Kidney (tissue), 14 donors: ENCODE results near the gene GPRC5C. TPM values are rescaled to one million over a fixed set of nuclear protein-coding genes. Genes with fewer than 3 reads are reported as not detected.

ENCODE experiments used
- DNase-seq, 5 donors: peaks; one replicate each; pipeline ENCODE4 v3.0.0-alpha.2; 2013 to 2020
- FAIRE-seq: peaks from 2 replicates; lab custom pipeline; 2012; peaks lifted over from hg19 to GRCh38; lab: Jason Lieb, UNC
- H3K27ac ChIP-seq, 2 donors: one replicate each; pipeline ENCODE4 v1.7.0; 2013; ENCODE audit warnings: low read depth in 2 of 2, low read length in 2 of 2, inconsistent platforms in 1 of 2
- H3K27me3 ChIP-seq: one replicate; pipeline ENCODE4 v1.7.1; 2013; ENCODE audit warnings: low read length, inconsistent platforms; ENCODE audit not compliant: control insufficient read depth, insufficient read depth
- H3K36me3 ChIP-seq, 3 donors: one replicate each; pipeline versions ENCODE4 v1.7.0 to v1.7.1; 2013; ENCODE audit warnings: low read length in 3 of 3, control low read depth in 1 of 3, inconsistent platforms in 1 of 3; ENCODE audit not compliant: insufficient read depth in 3 of 3, control insufficient read depth in 2 of 3
- H3K4me1 ChIP-seq, 3 donors: one replicate each; pipeline versions ENCODE4 v1.7.0 to v1.7.1; 2013; ENCODE audit warnings: low read length in 3 of 3, inconsistent platforms in 1 of 3, low read depth in 1 of 3; ENCODE audit not compliant: control insufficient read depth in 2 of 3, insufficient read depth in 2 of 3
- H3K4me3 ChIP-seq, 3 donors: one replicate each; pipeline versions ENCODE4 v1.7.0 to v1.8.1; 2013; ENCODE audit warnings: low read length in 3 of 3, control low read depth in 1 of 3, inconsistent platforms in 1 of 3
- H3K9ac ChIP-seq, 3 donors: one replicate each; pipeline versions ENCODE4 v1.7.0 to v1.7.1; 2013; ENCODE audit warnings: low read length in 3 of 3, control low read depth in 1 of 3, inconsistent platforms in 1 of 3
- H3K9me3 ChIP-seq, 3 donors: one replicate each; pipeline versions ENCODE4 v1.7.0 to v1.7.1; 2013; ENCODE audit warnings: low read length in 3 of 3, control low read depth in 1 of 3, inconsistent platforms in 1 of 3; ENCODE audit not compliant: control insufficient read depth in 2 of 3, insufficient read depth in 1 of 3
- CTCF ChIP-seq: IDR thresholded peaks from 3 replicates; pipeline ENCODE4 v1.5.1; 2012; ENCODE audit warnings: mild to moderate bottlenecking, moderate library complexity, borderline replicate concordance; ENCODE audit not compliant: insufficient read depth; ENCODE audit errors: extremely low read depth
- intact Hi-C: fragments of 100-400 bp; cut with DNase I; formaldehyde crosslinking; loops from one replicate; pipeline ENCODE4 v1.11.1; 2022
- polyA plus RNA-seq: library from polyadenylated mRNA; stranded (reverse); fragments of 350-450 nt; fragmentation: Illumina TruSeq; extraction: RNeasy Lipid Tissue Mini Kit (QIAGEN cat#74804); gene quantifications from one replicate; pipeline ENCODE4 v1.2.3, GENCODE V29; 2014; ENCODE audit warnings: low read depth, low replicate concordance; ENCODE audit not compliant: insufficient read depth
- total RNA-seq: library from RNA; stranded (reverse); fragmentation: NEBNext Ultra II Directional; extraction: Animal tissue kit (Norgen Biotek cat#: 25700); gene quantifications from one replicate; pipeline ENCODE4 v1.2.1, GENCODE V29; 2021
- donor health status: control.
- donor health status: control.
- donor health status: control.
- donor health status: control.
- donor health status: control.
- donor health status: DM: yes; HTN: yes; CAD: no.
- donor health status: Normal renal cell carcinoma (clear cell type).

GPRC5C gene
- total and polyA plus RNA-seq, 2 donors from 2014 or later: 242 to 358 TPM

- peaks cover 0 to 9% (median 5%) of the 10 kb centered on the region in 3 donors for H3K4me1 ChIP-seq
- H3K9ac ChIP-seq: no peak overlapping the region
- no peak overlapping the region for H3K27ac ChIP-seq
- H3K36me3 ChIP-seq: no peaks in the 10 kb centered on the region
- intact Hi-C loops: no loop called here
- DNase-seq: no peak
- no peak for FAIRE-seq
- no peaks in the 10 kb centered on the region for H3K27me3 ChIP-seq
- H3K9me3 ChIP-seq: no peaks in the 10 kb centered on the region
- H3K4me3 ChIP-seq: no peak overlapping the region
- no peak for TF ChIP-seq CTCF
These were observed 46.7 kb upstream of the GPRC5C start for GRCh38 chr17:74385201-74385600.

- intact Hi-C loops: no loop called here
- Histone ChIP-seq H3K9ac (no peak overlapping the region), H3K4me1 (peaks cover 0 to 5% (median 5%) of the 10 kb centered on the region in 3 donors), H3K27me3 (no peaks in the 10 kb centered on the region), H3K36me3 (no peaks in the 10 kb centered on the region), H3K4me3 (no peak overlapping the region), H3K9me3 (no peaks in the 10 kb centered on the region), H3K27ac (peak overlapping the region in 1 of 2 donors; percentile 23)
- FAIRE-seq (no peak), DNase-seq (no peak)
- no peak for TF ChIP-seq CTCF
These were observed 45.5 kb upstream of the GPRC5C start for GRCh38 chr17:74386386-74386785.

GRCh38 chr17:74387365-74388218, 44.3 kb upstream of the GPRC5C start:
- Histone ChIP-seq H3K4me1 (peaks cover 0 to 5% (median 5%) of the 10 kb centered on the region in 3 donors), H3K4me3 (no peak overlapping the region), H3K27ac (no peak overlapping the region), H3K36me3 (no peaks in the 10 kb centered on the region), H3K9ac (no peak overlapping the region), H3K9me3 (no peaks in the 10 kb centered on the region), H3K27me3 (no peaks in the 10 kb centered on the region)
- intact Hi-C loops: no loop called here
- DNase-seq (no peak), FAIRE-seq (no peak)
- TF ChIP-seq CTCF: no peak
